NCI-H526 (cell line): ENCODE data around the gene INO80B.
A peak's percentile ranks its signal among the peaks of the same experiment; 100 is the strongest.
"Not testable (repeated sequence)": the region's sequence is repeated elsewhere in the genome, so short reads cannot be mapped to it uniquely, and the experiment has no call there.

ENCODE experiments used
- DNase-seq, 2 experiments: peaks; one replicate each; lab custom pipeline; 2025; lab: John Stamatoyannopoulos, UW

The INO80B gene

GRCh38 chr2:74454654-74455511 is at the start of gene INO80B:
Gene INO80B, plus strand, starts transcription at chr2:74455087. Its CDS starts 30 bp downstream, at chr2:74455117.
- DNase-seq = peak; percentile 92 to 97

- DNase-seq = no peak
These were observed 48.9 kb upstream of the INO80B start for GRCh38 chr2:74406035-74406434.

- no peak for DNase-seq
These were observed 47.2 kb upstream of the INO80B start for GRCh38 chr2:74407682-74408081.

- DNase-seq = no peak
These were observed 41.7 kb upstream of the INO80B start for GRCh38 chr2:74413001-74413698.

GRCh38 chr2:74414441-74414840 is 40.4 kb upstream of the INO80B start:
- DNase-seq = no peak

- DNase-seq = peak in 1 of 2 experiments; percentile 23
These were observed 39.8 kb upstream of the INO80B start for GRCh38 chr2:74414881-74415761.

- no peak for DNase-seq
These were observed 39.0 kb upstream of the INO80B start for GRCh38 chr2:74415762-74416395.

GRCh38 chr2:74416778-74417177 is 38.1 kb upstream of the INO80B start:
- no peak for DNase-seq

- no peak for DNase-seq
These were observed 37.7 kb upstream of the INO80B start for GRCh38 chr2:74417197-74417596.

GRCh38 chr2:74417763-74418162 is 37.1 kb upstream of the INO80B start:
- no peak for DNase-seq

- no peak for DNase-seq
These were observed 36.6 kb upstream of the INO80B start for GRCh38 chr2:74418312-74418711.

- no peak for DNase-seq
These were observed 35.5 kb upstream of the INO80B start for GRCh38 chr2:74419345-74419744.

GRCh38 chr2:74420006-74420405 is 34.9 kb upstream of the INO80B start:
- no peak for DNase-seq

GRCh38 chr2:74420443-74421103 is 34.3 kb upstream of the INO80B start:
- not testable (repeated sequence) for DNase-seq

- DNase-seq = peak; percentile 88 to 95
These were observed 33.5 kb upstream of the INO80B start, which contains the start of the genes C2orf81 and WDR54 for GRCh38 chr2:74421221-74421870. Gene C2orf81, minus strand, starts transcription at chr2:74421619. Its CDS starts 59 bp downstream, at chr2:74421560. Gene WDR54, plus strand, starts transcription at chr2:74421730. Its CDS starts 424 bp downstream, at chr2:74422154.

- no peak for DNase-seq
These were observed 31.4 kb upstream of the INO80B start for GRCh38 chr2:74423231-74424095.

GRCh38 chr2:74424139-74424992 is 30.5 kb upstream of the INO80B start:
- DNase-seq = no peak

- DNase-seq = no peak
These were observed 29.9 kb upstream of the INO80B start for GRCh38 chr2:74424995-74425406.
